Lower leg skin (tissue), 3 donors: ENCODE results near the gene GID4.

Experiments
- POLR2A ChIP-seq, 2 donors: fragments of 450-650 bp; IDR thresholded peaks; one replicate each; pipeline ENCODE4 v1.6.1; 2016 to 2017; ENCODE audit warnings: antibody characterized with exemption in 2 of 2, mild to moderate bottlenecking in 1 of 2, moderate library complexity in 1 of 2
- TF ChIP-seq, protein P1 (sequence below), 3 donors: fragments of 450-650 bp; IDR thresholded peaks; one replicate each; pipeline ENCODE4 v1.5.1; 2016; ENCODE audit warnings: antibody characterized with exemption in 3 of 3, mild to moderate bottlenecking in 3 of 3, moderate library complexity in 2 of 3

GRCh38 chr17:18101828-18102227 lies 62.6 kb downstream of the GID4 start:
- no peak for TF ChIP-seq POLR2A (IDR thresholded peaks at IDR 0.05)
- TF ChIP-seq, protein P1, sequence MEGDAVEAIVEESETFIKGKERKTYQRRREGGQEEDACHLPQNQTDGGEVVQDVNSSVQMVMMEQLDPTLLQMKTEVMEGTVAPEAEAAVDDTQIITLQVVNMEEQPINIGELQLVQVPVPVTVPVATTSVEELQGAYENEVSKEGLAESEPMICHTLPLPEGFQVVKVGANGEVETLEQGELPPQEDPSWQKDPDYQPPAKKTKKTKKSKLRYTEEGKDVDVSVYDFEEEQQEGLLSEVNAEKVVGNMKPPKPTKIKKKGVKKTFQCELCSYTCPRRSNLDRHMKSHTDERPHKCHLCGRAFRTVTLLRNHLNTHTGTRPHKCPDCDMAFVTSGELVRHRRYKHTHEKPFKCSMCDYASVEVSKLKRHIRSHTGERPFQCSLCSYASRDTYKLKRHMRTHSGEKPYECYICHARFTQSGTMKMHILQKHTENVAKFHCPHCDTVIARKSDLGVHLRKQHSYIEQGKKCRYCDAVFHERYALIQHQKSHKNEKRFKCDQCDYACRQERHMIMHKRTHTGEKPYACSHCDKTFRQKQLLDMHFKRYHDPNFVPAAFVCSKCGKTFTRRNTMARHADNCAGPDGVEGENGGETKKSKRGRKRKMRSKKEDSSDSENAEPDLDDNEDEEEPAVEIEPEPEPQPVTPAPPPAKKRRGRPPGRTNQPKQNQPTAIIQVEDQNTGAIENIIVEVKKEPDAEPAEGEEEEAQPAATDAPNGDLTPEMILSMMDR (IDR thresholded peaks at IDR 0.05) = no peak
